Naive thymus-derived CD4-positive, alpha-beta T cell (primary cell): Measurements from ENCODE around the gene TRIM58. TPM values are rescaled to one million over a fixed set of nuclear protein-coding genes. Genes with fewer than 3 reads are reported as not detected.

Experiments
- ATAC-seq: fragments of 150-1000 bp; cut with Tn5 transposase; 2 replicates; pipeline ENCODE4 v1.10.0; 2021; ENCODE audit warnings: mild to moderate bottlenecking, moderate library complexity
- CTCF ChIA-PET: fragments of 350-600 bp; sonication (Branson Sonifier 250); formaldehyde crosslinking; loops from one replicate; lab custom pipeline; 2021; ENCODE audit warnings: antibody characterized with exemption; lab: Charles Lee
- POLR2A ChIA-PET: fragments of 350-600 bp; sonication (Branson Sonifier 250); formaldehyde crosslinking; loops from one replicate; lab custom pipeline; 2021; ENCODE audit warnings: antibody characterized with exemption, inconsistent platforms; lab: Charles Lee
- DNase-seq, 9 donors: peaks; one replicate each; pipeline versions ENCODE4 v3.0.0 to v3.0.0-alpha.2; 2020 to 2022; ENCODE audit warnings: mixed read lengths in 1 of 9
- H3K27ac ChIP-seq: one replicate; pipeline ENCODE4 v1.7.0; 2013; ENCODE audit warnings: mild to moderate bottlenecking, low read depth, low read length, moderate library complexity
- H3K27me3 ChIP-seq, 2 donors: one replicate each; pipeline ENCODE4 v1.7.0; 2013; ENCODE audit warnings: low read length in 2 of 2, mild to moderate bottlenecking in 2 of 2, moderate library complexity in 2 of 2; ENCODE audit not compliant: control insufficient read depth in 2 of 2, insufficient read depth in 2 of 2
- H3K36me3 ChIP-seq, 3 experiments: 1 replicate in 2 of 3; 2 replicates in 1 of 3; pipeline ENCODE4 v1.7.0; 2013; ENCODE audit warnings: low read length in 3 of 3, mild to moderate bottlenecking in 3 of 3, moderate library complexity in 1 of 3; ENCODE audit not compliant: insufficient read depth in 3 of 3, control insufficient read depth in 2 of 3
- H3K4me1 ChIP-seq, 2 donors: one replicate each; pipeline ENCODE4 v1.7.0; 2013; ENCODE audit warnings: low read length in 2 of 2, mild to moderate bottlenecking in 2 of 2, moderate library complexity in 1 of 2; ENCODE audit not compliant: control insufficient read depth in 2 of 2, insufficient read depth in 2 of 2
- H3K4me3 ChIP-seq: 2 replicates; pipeline ENCODE4 v1.7.0; 2013; ENCODE audit warnings: mild to moderate bottlenecking, low read length
- H3K9me3 ChIP-seq, 3 experiments: 1 replicate in 2 of 3; 2 replicates in 1 of 3; pipeline ENCODE4 v1.7.0; 2013; ENCODE audit warnings: low read length in 3 of 3; ENCODE audit not compliant: control insufficient read depth in 2 of 3
- H3K27ac Mint-ChIP-seq, 9 donors: one replicate each; pipeline ENCODE4 v1.8.0; 2020 to 2022; ENCODE audit warnings: mixed read lengths in 9 of 9, mild to moderate bottlenecking in 8 of 9, moderate library complexity in 5 of 9, inconsistent platforms in 2 of 9
- H3K27me3 Mint-ChIP-seq, 5 donors: one replicate each; pipeline ENCODE4 v1.8.0; 2021 to 2022; ENCODE audit warnings: mixed read lengths in 5 of 5, mild to moderate bottlenecking in 1 of 5
- H3K36me3 Mint-ChIP-seq, 5 donors: one replicate each; pipeline ENCODE4 v1.8.0; 2020 to 2022; ENCODE audit warnings: mixed read lengths in 5 of 5, mild to moderate bottlenecking in 3 of 5, inconsistent platforms in 1 of 5
- H3K4me1 Mint-ChIP-seq, 7 donors: one replicate each; pipeline ENCODE4 v1.8.0; 2020 to 2022; ENCODE audit warnings: mixed read lengths in 7 of 7, mild to moderate bottlenecking in 3 of 7, inconsistent platforms in 1 of 7
- H3K4me3 Mint-ChIP-seq, 10 donors: one replicate each; pipeline ENCODE4 v1.8.0; 2020 to 2022; ENCODE audit warnings: mild to moderate bottlenecking in 10 of 10, mixed read lengths in 10 of 10, moderate library complexity in 6 of 10, inconsistent platforms in 2 of 10
- H3K9me3 Mint-ChIP-seq, 11 donors: one replicate each; pipeline ENCODE4 v1.8.0; 2020 to 2022; ENCODE audit warnings: mixed read lengths in 11 of 11, mild to moderate bottlenecking in 4 of 11, inconsistent platforms in 1 of 11, moderate library complexity in 1 of 11
- intact Hi-C, 2 donors: fragments of 100-400 bp; cut with micrococcal nuclease; formaldehyde crosslinking; loops; one replicate each; pipeline ENCODE4 v1.15.1; 2023
- polyA plus RNA-seq, 2 donors: library from polyadenylated mRNA; unstranded; fragments of 300-500 nt; fragmentation: Illumina TruSeq; gene quantifications; one replicate each; pipeline ENCODE4 v1.2.3, GENCODE V29; 2021
- total RNA-seq, 6 experiments: library from RNA in 5 of 6; stranded (reverse) in 5 of 6; gene quantifications; 1 replicate in 5 of 6; 2 replicates in 1 of 6; pipeline ENCODE4 v1.2.3 and lab custom pipeline; 2021 to 2026

The TRIM58 gene
- 1 to 10 TPM in 2 of 5 experiments, under 1 TPM in 2, not detected in 1; 0.24 to 2.1 (median 0.65) TPM for total RNA-seq
- under 1 TPM; 0.15 to 0.17 TPM for polyA plus RNA-seq
- 0.40 reads per million for total RNA-seq (lab: John Stamatoyannopoulos, UW)

- CTCF ChIA-PET = no interaction called here
- Mint-ChIP-seq H3K27me3 (peaks cover 43 to 70% (median 59%) of the 10 kb centered on the region in 5 donors), H3K9me3 (peaks cover 0 to 1% (median 0%) of the 10 kb centered on the region in 11 donors), H3K4me3 (peak within 1 kb of the TSS; percentile 71 to 87 (median 80)), H3K36me3 (no peaks in the 10 kb centered on the region), H3K4me1 (peaks cover 6 to 17% (median 11%) of the 10 kb centered on the region in 7 donors), H3K27ac (peak within 1 kb of the TSS in 4 of 9 donors; percentile 25 to 46 (median 36))
- H3K4me1 ChIP-seq = no peaks in the 10 kb centered on the region
- no peaks in the 10 kb centered on the region for H3K36me3 ChIP-seq
- H3K27ac ChIP-seq = no peak within 1 kb of the TSS
- peak within 1 kb of the TSS; percentile 13 for H3K4me3 ChIP-seq
- intact Hi-C loops = loop anchor here in 1 of 2 donors (5.0 kb wide), 1 partner anchor 50 kb away; no protein-coding TSS in a partner anchor
- POLR2A ChIA-PET = interaction anchor here (0.6 kb wide), 1 partner anchor 86 kb away, joined by 3 read pairs; no protein-coding TSS in a partner anchor
- peak in 6 of 9 donors; percentile 4 to 53 (median 10) for DNase-seq
- peak; percentile 71 for ATAC-seq
- peaks cover 0 to 6% of the 10 kb centered on the region in 2 donors for H3K27me3 ChIP-seq
- H3K9me3 ChIP-seq = no peaks in the 10 kb centered on the region
Observed at GRCh38 chr1:247857069-247857984, at the start of gene TRIM58. TRIM58 (plus strand) TSS chr1:247857187; CDS start chr1:247857247, 60 bp downstream.

- Mint-ChIP-seq H3K27ac (no peak overlapping the region), H3K27me3 (peaks cover 0 to 8% (median 0%) of the 10 kb centered on the region in 5 donors), H3K4me1 (no peaks in the 10 kb centered on the region), H3K36me3 (no peaks in the 10 kb centered on the region), H3K4me3 (no peak overlapping the region), H3K9me3 (peaks cover 0 to 7% (median 2%) of the 10 kb centered on the region in 11 donors)
- no peak overlapping the region for H3K4me3 ChIP-seq
- H3K27me3 ChIP-seq = no peaks in the 10 kb centered on the region
- no peaks in the 10 kb centered on the region for H3K4me1 ChIP-seq
- ATAC-seq = no peak
- H3K36me3 ChIP-seq = no peaks in the 10 kb centered on the region
- intact Hi-C loops = no loop called here
- POLR2A ChIA-PET = no interaction called here
- H3K27ac ChIP-seq = no peak overlapping the region
- CTCF ChIA-PET = no interaction called here
- no peaks in the 10 kb centered on the region for H3K9me3 ChIP-seq
- DNase-seq = no peak
Observed at GRCh38 chr1:247812637-247813036, 44.4 kb upstream of the TRIM58 start.

GRCh38 chr1:247822060-247822459 is 34.9 kb upstream of the TRIM58 start:
- no peak overlapping the region for H3K4me3 ChIP-seq
- Mint-ChIP-seq H3K36me3 (no peaks in the 10 kb centered on the region), H3K27ac (no peak overlapping the region), H3K4me3 (no peak overlapping the region), H3K4me1 (no peaks in the 10 kb centered on the region), H3K9me3 (peaks cover 0 to 1% (median 0%) of the 10 kb centered on the region in 11 donors), H3K27me3 (no peaks in the 10 kb centered on the region)
- DNase-seq = no peak
- no peaks in the 10 kb centered on the region for H3K36me3 ChIP-seq
- no peaks in the 10 kb centered on the region for H3K9me3 ChIP-seq
- ChIA-PET POLR2A (no interaction called here), CTCF (no interaction called here)
- intact Hi-C loops = no loop called here
- no peak for ATAC-seq
- H3K27me3 ChIP-seq = no peaks in the 10 kb centered on the region
- no peak overlapping the region for H3K27ac ChIP-seq
- no peaks in the 10 kb centered on the region for H3K4me1 ChIP-seq

- ATAC-seq = no peak
- intact Hi-C loops = no loop called here
- Mint-ChIP-seq H3K27me3 (no peaks in the 10 kb centered on the region), H3K27ac (no peak within 1 kb of the TSS), H3K36me3 (no peaks in the 10 kb centered on the region), H3K9me3 (peaks cover 0 to 1% (median 0%) of the 10 kb centered on the region in 11 donors), H3K4me1 (no peaks in the 10 kb centered on the region), H3K4me3 (no peak within 1 kb of the TSS)
- ChIA-PET POLR2A (no interaction called here), CTCF (no interaction called here)
- H3K9me3 ChIP-seq = no peaks in the 10 kb centered on the region
- no peak within 1 kb of the TSS for H3K4me3 ChIP-seq
- DNase-seq = no peak
- H3K27me3 ChIP-seq = no peaks in the 10 kb centered on the region
- H3K36me3 ChIP-seq = no peaks in the 10 kb centered on the region
- H3K27ac ChIP-seq = no peak within 1 kb of the TSS
- H3K4me1 ChIP-seq = no peaks in the 10 kb centered on the region
Observed at GRCh38 chr1:247824023-247824422, 33.0 kb upstream of the TRIM58 start, which contains the start of gene OR14A16. OR14A16 (minus strand) TSS chr1:247824119; CDS start chr1:247815729, 8,390 bp downstream.

- Mint-ChIP-seq H3K4me3 (no peak overlapping the region), H3K27ac (no peak overlapping the region), H3K36me3 (no peaks in the 10 kb centered on the region), H3K4me1 (no peaks in the 10 kb centered on the region), H3K27me3 (no peaks in the 10 kb centered on the region), H3K9me3 (peaks cover 0 to 1% (median 0%) of the 10 kb centered on the region in 11 donors)
- intact Hi-C loops = no loop called here
- H3K27ac ChIP-seq = no peak overlapping the region
- H3K4me3 ChIP-seq = no peak overlapping the region
- no peaks in the 10 kb centered on the region for H3K27me3 ChIP-seq
- H3K36me3 ChIP-seq = no peaks in the 10 kb centered on the region
- POLR2A ChIA-PET = no interaction called here
- H3K4me1 ChIP-seq = no peaks in the 10 kb centered on the region
- H3K9me3 ChIP-seq = no peaks in the 10 kb centered on the region
- CTCF ChIA-PET = no interaction called here
- no peak for ATAC-seq
- DNase-seq = no peak
Observed at GRCh38 chr1:247825362-247825761, 31.6 kb upstream of the TRIM58 start.

- POLR2A ChIA-PET = no interaction called here
- H3K36me3 Mint-ChIP-seq = no peaks in the 10 kb centered on the region
- intact Hi-C loops = no loop called here
- peaks cover 0 to 11% (median 5%) of the 10 kb centered on the region in 5 donors for H3K27me3 Mint-ChIP-seq
- H3K4me3 ChIP-seq = no peak overlapping the region
- no peak overlapping the region for H3K4me3 Mint-ChIP-seq
- H3K27ac Mint-ChIP-seq = no peak overlapping the region
- H3K9me3 Mint-ChIP-seq = peaks cover 0 to 1% (median 0%) of the 10 kb centered on the region in 11 donors
- H3K4me1 Mint-ChIP-seq = no peaks in the 10 kb centered on the region
- no peaks in the 10 kb centered on the region for H3K9me3 ChIP-seq
- ATAC-seq = no peak
- CTCF ChIA-PET = no interaction called here
- no peaks in the 10 kb centered on the region for H3K27me3 ChIP-seq
- H3K4me1 ChIP-seq = no peaks in the 10 kb centered on the region
- DNase-seq = no peak
- no peak overlapping the region for H3K27ac ChIP-seq
- no peaks in the 10 kb centered on the region for H3K36me3 ChIP-seq
Observed at GRCh38 chr1:247829656-247830055, 27.3 kb upstream of the TRIM58 start.
